ENCODE data around the gene CCDC158. TPM values are rescaled to one million over a fixed set of nuclear protein-coding genes. Genes with fewer than 3 reads are reported as not detected.

The CCDC158 gene
- polyA plus RNA-seq, 3 donors: not detected

DNA sequence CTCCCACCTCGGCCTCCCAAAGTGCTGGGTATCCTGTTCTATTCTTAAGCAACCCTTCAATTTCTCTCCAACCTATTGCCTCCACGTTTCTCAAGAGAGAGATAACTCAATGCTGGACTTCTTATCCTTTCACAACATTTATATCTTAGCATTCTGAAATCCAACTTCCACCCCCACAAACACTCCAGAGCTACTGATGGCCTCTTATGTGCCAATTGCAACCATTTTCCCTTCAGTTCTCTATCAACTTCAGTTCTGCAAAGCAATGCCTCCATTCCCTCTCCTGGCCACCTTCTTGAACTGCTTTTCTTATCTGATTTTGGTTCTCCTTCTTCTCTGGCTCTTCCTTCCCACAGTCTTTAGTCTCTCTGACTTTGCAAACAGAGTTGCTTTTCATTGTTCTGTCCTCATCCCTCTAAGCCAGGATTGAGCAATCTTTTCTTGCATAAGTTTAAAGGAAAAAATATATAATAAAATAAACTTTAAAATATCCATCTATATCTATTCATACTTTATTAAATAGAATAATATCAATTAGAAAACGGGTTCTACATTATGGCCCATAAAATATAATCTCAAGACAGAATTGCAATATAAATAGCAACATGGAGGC lies 118.0 kb downstream of the CCDC158 start:
- H3K36me3 Mint-ChIP-seq: no peaks in the 10 kb centered on the region
- peak in 2 of 3 donors; percentile 18 to 43 for DNase-seq
- TF ChIP-seq, protein P1, sequence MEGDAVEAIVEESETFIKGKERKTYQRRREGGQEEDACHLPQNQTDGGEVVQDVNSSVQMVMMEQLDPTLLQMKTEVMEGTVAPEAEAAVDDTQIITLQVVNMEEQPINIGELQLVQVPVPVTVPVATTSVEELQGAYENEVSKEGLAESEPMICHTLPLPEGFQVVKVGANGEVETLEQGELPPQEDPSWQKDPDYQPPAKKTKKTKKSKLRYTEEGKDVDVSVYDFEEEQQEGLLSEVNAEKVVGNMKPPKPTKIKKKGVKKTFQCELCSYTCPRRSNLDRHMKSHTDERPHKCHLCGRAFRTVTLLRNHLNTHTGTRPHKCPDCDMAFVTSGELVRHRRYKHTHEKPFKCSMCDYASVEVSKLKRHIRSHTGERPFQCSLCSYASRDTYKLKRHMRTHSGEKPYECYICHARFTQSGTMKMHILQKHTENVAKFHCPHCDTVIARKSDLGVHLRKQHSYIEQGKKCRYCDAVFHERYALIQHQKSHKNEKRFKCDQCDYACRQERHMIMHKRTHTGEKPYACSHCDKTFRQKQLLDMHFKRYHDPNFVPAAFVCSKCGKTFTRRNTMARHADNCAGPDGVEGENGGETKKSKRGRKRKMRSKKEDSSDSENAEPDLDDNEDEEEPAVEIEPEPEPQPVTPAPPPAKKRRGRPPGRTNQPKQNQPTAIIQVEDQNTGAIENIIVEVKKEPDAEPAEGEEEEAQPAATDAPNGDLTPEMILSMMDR (IDR thresholded peaks at IDR 0.05): no peak
- Histone ChIP-seq H3K4me2 (replicated peaks; ENCODE audit: extremely low read depth, low read length, poor library complexity, severe bottlenecking) (no peak overlapping the region), H3K27ac (ENCODE audit: low read depth in 1 of 2, low read length in 2 of 2) (peak overlapping the region in 1 of 2 donors; percentile 26), H4K20me1 (ENCODE audit: insufficient read depth, low read length) (no peaks in the 10 kb centered on the region), H2AFZ (ENCODE audit: insufficient read depth, low read depth, low read length, poor library complexity, severe bottlenecking) (no peak overlapping the region), H3K27me3 (ENCODE audit: control insufficient read depth in 2 of 2, insufficient read depth in 2 of 2, low read length in 2 of 2) (no peaks in the 10 kb centered on the region), H3K4me1 (ENCODE audit: control insufficient read depth in 1 of 2, insufficient read depth in 2 of 2, low read length in 2 of 2) (peaks cover 70 to 79% of the 10 kb centered on the region in 2 donors), H3K9me3 (replicated peaks in 1 of 2; ENCODE audit: control insufficient read depth in 1 of 2, insufficient read depth in 1 of 2, low read length in 2 of 2) (peaks cover 3 to 5% of the 10 kb centered on the region in 2 donors), H3K4me3 (replicated peaks in 1 of 3; ENCODE audit: low read depth in 2 of 3, low read length in 3 of 3) (no peak overlapping the region), H3K36me3 (replicated peaks in 1 of 2; ENCODE audit: control insufficient read depth in 1 of 2, insufficient read depth in 2 of 2, low read length in 2 of 2) (no peaks in the 10 kb centered on the region), H3K9ac (ENCODE audit: insufficient read depth, low read length, poor library complexity, severe bottlenecking) (no peak overlapping the region), H3K79me2 (ENCODE audit: insufficient read depth, low read length) (peaks cover 6% of the 10 kb centered on the region)
- H3K27ac Mint-ChIP-seq: peak overlapping the region; percentile 15 to 81 (median 56)
- peaks cover 0 to 1% (median 0%) of the 10 kb centered on the region in 3 donors for H3K27me3 Mint-ChIP-seq (ENCODE audit: low read depth in 3 of 3)
- peaks cover 0 to 13% (median 2%) of the 10 kb centered on the region in 7 donors for H3K9me3 Mint-ChIP-seq
- intact Hi-C loops (cut with micrococcal nuclease): loop anchor here in 1 of 2 donors (10.0 kb wide), 1 partner anchor 88 kb away; the partner anchor contains the start of gene SCARB2
- WGBS (ENCODE audit: insufficient coverage): 20% methylated on average over 2 of the region's 3 CpGs
- no peak overlapping the region for H3K4me3 Mint-ChIP-seq
- H3K4me1 Mint-ChIP-seq: peaks cover 70% of the 10 kb centered on the region

GRCh38 chr4:76301775-76302162 lies 119.2 kb downstream of the CCDC158 start:
- Mint-ChIP-seq H3K36me3 (peaks cover 0 to 4% of the 10 kb centered on the region in 2 donors), H3K27me3 (ENCODE audit: low read depth in 3 of 3) (peaks cover 0 to 1% (median 0%) of the 10 kb centered on the region in 3 donors), H3K4me1 (peaks cover 63% of the 10 kb centered on the region), H3K4me3 (no peak overlapping the region), H3K27ac (peak overlapping the region in 6 of 7 donors; percentile 56 to 91 (median 76)), H3K9me3 (peaks cover 0 to 20% (median 7%) of the 10 kb centered on the region in 7 donors)
- Histone ChIP-seq H3K79me2 (ENCODE audit: insufficient read depth, low read length) (peaks cover 3% of the 10 kb centered on the region), H3K9me3 (replicated peaks in 1 of 2; ENCODE audit: control insufficient read depth in 1 of 2, insufficient read depth in 1 of 2, low read length in 2 of 2) (peaks cover 3 to 5% of the 10 kb centered on the region in 2 donors), H3K4me2 (replicated peaks; ENCODE audit: extremely low read depth, low read length, poor library complexity, severe bottlenecking) (no peak overlapping the region), H3K27ac (ENCODE audit: low read depth in 1 of 2, low read length in 2 of 2) (peak overlapping the region in 1 of 2 donors; percentile 43), H3K36me3 (replicated peaks in 1 of 2; ENCODE audit: control insufficient read depth in 1 of 2, insufficient read depth in 2 of 2, low read length in 2 of 2) (no peaks in the 10 kb centered on the region), H3K4me1 (ENCODE audit: control insufficient read depth in 1 of 2, insufficient read depth in 2 of 2, low read length in 2 of 2) (peaks cover 60 to 68% of the 10 kb centered on the region in 2 donors), H2AFZ (ENCODE audit: insufficient read depth, low read depth, low read length, poor library complexity, severe bottlenecking) (no peak overlapping the region), H4K20me1 (ENCODE audit: insufficient read depth, low read length) (no peaks in the 10 kb centered on the region), H3K27me3 (ENCODE audit: control insufficient read depth in 2 of 2, insufficient read depth in 2 of 2, low read length in 2 of 2) (no peaks in the 10 kb centered on the region), H3K9ac (ENCODE audit: insufficient read depth, low read length, poor library complexity, severe bottlenecking) (no peak overlapping the region), H3K4me3 (replicated peaks in 1 of 3; ENCODE audit: low read depth in 2 of 3, low read length in 3 of 3) (no peak overlapping the region)
- intact Hi-C loops (cut with micrococcal nuclease): loop anchor here in 1 of 2 donors (10.0 kb wide), 1 partner anchor 87 kb away; the partner anchor contains the start of gene SCARB2
- DNase-seq: no peak
- no CpG with 5 or more reads among the region's 1 CpG for WGBS (ENCODE audit: insufficient coverage)
- TF ChIP-seq, protein P1 (IDR thresholded peaks at IDR 0.05): no peak
